Skeletal muscle cell (primary cell): ENCODE data around the gene CCDC88C.
"Not testable (repeated sequence)": the region's sequence is repeated elsewhere in the genome, so short reads cannot be mapped to it uniquely, and the experiment has no call there.

Experiments
- DNase-seq: peaks from one replicate; pipeline ENCODE4 v3.0.0-alpha.2; 2010; ENCODE audit warnings: low read depth
- H3K4me3 ChIP-seq: 2 replicates; pipeline ENCODE4 v1.5.1; 2011; ENCODE audit warnings: low read depth, mild to moderate bottlenecking, control low read depth, low read length, moderate library complexity

The CCDC88C gene

GRCh38 chr14:91419451-91419850, 1.8 kb upstream of the CCDC88C start:
- no peak overlapping the region for H3K4me3 ChIP-seq
- DNase-seq: no peak

GRCh38 chr14:91419044-91419397, 1.4 kb upstream of the CCDC88C start:
- DNase-seq: no peak
- H3K4me3 ChIP-seq: no peak overlapping the region

GRCh38 chr14:91418387-91419043, 895 bp upstream of the CCDC88C start:
- H3K4me3 ChIP-seq: peak overlapping the region; percentile 33
- DNase-seq: no peak

- H3K4me3 ChIP-seq: peak overlapping the region; percentile 33
- DNase-seq: no peak
These were observed 365 bp upstream of the CCDC88C start for GRCh38 chr14:91417983-91418386.

- no peak for DNase-seq
These were observed 888 bp downstream of the CCDC88C start for GRCh38 chr14:91416744-91417119.

GRCh38 chr14:91415794-91416743, 1.6 kb downstream of the CCDC88C start:
- no peak overlapping the region for H3K4me3 ChIP-seq
- DNase-seq: no peak

More at GRCh38 chr14:91416744-91417119, 888 bp downstream of the CCDC88C start:
- no peak overlapping the region for H3K4me3 ChIP-seq

GRCh38 chr14:91414475-91414833, 3.2 kb downstream of the CCDC88C start:
- no peak overlapping the region for H3K4me3 ChIP-seq
- no peak for DNase-seq

- DNase-seq: no peak
These were observed 3.8 kb downstream of the CCDC88C start for GRCh38 chr14:91413547-91414474.

GRCh38 chr14:91412939-91413338, 4.7 kb downstream of the CCDC88C start:
- no peak for DNase-seq
- H3K4me3 ChIP-seq: no peak overlapping the region

More at GRCh38 chr14:91413547-91414474, 3.8 kb downstream of the CCDC88C start:
- H3K4me3 ChIP-seq: no peak overlapping the region

GRCh38 chr14:91410771-91411536, 6.7 kb downstream of the CCDC88C start:
- no peak overlapping the region for H3K4me3 ChIP-seq
- DNase-seq: no peak

GRCh38 chr14:91409928-91410718, 7.5 kb downstream of the CCDC88C start:
- H3K4me3 ChIP-seq: no peak overlapping the region
- no peak for DNase-seq

GRCh38 chr14:91409240-91409639, 8.4 kb downstream of the CCDC88C start:
- H3K4me3 ChIP-seq, DNase-seq: not testable (repeated sequence)

GRCh38 chr14:91406982-91407381, 10.6 kb downstream of the CCDC88C start:
- no peak overlapping the region for H3K4me3 ChIP-seq
- DNase-seq: no peak

GRCh38 chr14:91406451-91406850, 11.2 kb downstream of the CCDC88C start:
- H3K4me3 ChIP-seq: no peak overlapping the region
- DNase-seq: no peak

GRCh38 chr14:91405724-91406435, 11.7 kb downstream of the CCDC88C start:
- DNase-seq: no peak
- no peak overlapping the region for H3K4me3 ChIP-seq

GRCh38 chr14:91405241-91405721, 12.3 kb downstream of the CCDC88C start:
- DNase-seq: no peak
- H3K4me3 ChIP-seq: no peak overlapping the region

GRCh38 chr14:91402771-91403600, 14.6 kb downstream of the CCDC88C start:
- DNase-seq: no peak
- no peak overlapping the region for H3K4me3 ChIP-seq
